Stimulated activated CD4-positive, alpha-beta T cell treated with anti-CD3 and anti-CD28 coated beads, Interleukin-1b, Interleukin-23, amount 100 ng/mL, for 24 hours (primary cell): ENCODE results near the gene OTUB2.
A peak's percentile ranks its signal among the peaks of the same experiment; 100 is the strongest.

Experiments
- DNase-seq, 4 experiments: peaks; one replicate each; pipeline ENCODE4 v3.0.0-alpha.2; 2020; ENCODE audit warnings: low read depth in 4 of 4, low spot score in 1 of 4

OTUB2 gene

GRCh38 chr14:94026173-94026888 lies at the start of gene OTUB2:
OTUB2 (plus strand) TSS chr14:94026340; CDS start chr14:94026538, 198 bp downstream.
- peak; percentile 86 to 94 (median 90) for DNase-seq

- no peak for DNase-seq
Observed at GRCh38 chr14:93976477-93977057, 49.6 kb upstream of the OTUB2 start, which contains the start of gene ASB2. ASB2 (minus strand) TSS chr14:93976570; CDS start chr14:93964539, 12,031 bp downstream.

GRCh38 chr14:93977171-93977570 lies 49.0 kb upstream of the OTUB2 start:
- no peak for DNase-seq

GRCh38 chr14:93977790-93978581 lies 48.2 kb upstream of the OTUB2 start:
- DNase-seq = peak in 3 of 4 experiments; percentile 51 to 68 (median 61)

GRCh38 chr14:93978735-93979134 lies 47.4 kb upstream of the OTUB2 start:
- DNase-seq = no peak

GRCh38 chr14:93980456-93981201 lies 45.5 kb upstream of the OTUB2 start:
- no peak for DNase-seq

GRCh38 chr14:93981316-93982229 lies 44.6 kb upstream of the OTUB2 start:
- no peak for DNase-seq

GRCh38 chr14:93982230-93983007 lies 43.7 kb upstream of the OTUB2 start:
- DNase-seq = no peak

- DNase-seq = no peak
Observed at GRCh38 chr14:93984070-93984469, 42.1 kb upstream of the OTUB2 start.

- no peak for DNase-seq
Observed at GRCh38 chr14:93984987-93985410, 41.1 kb upstream of the OTUB2 start.

- DNase-seq = no peak
Observed at GRCh38 chr14:93986955-93987354, 39.2 kb upstream of the OTUB2 start.

GRCh38 chr14:93987376-93987775 lies 38.8 kb upstream of the OTUB2 start:
- DNase-seq = no peak

GRCh38 chr14:93987815-93988476 lies 38.2 kb upstream of the OTUB2 start:
- DNase-seq = no peak

GRCh38 chr14:93989939-93990338 lies 36.2 kb upstream of the OTUB2 start:
- DNase-seq = no peak

- no peak for DNase-seq
Observed at GRCh38 chr14:93991212-93991611, 34.9 kb upstream of the OTUB2 start.

GRCh38 chr14:93991649-93992048 lies 34.5 kb upstream of the OTUB2 start:
- DNase-seq = no peak

- no peak for DNase-seq
Observed at GRCh38 chr14:93993382-93993781, 32.8 kb upstream of the OTUB2 start.

- DNase-seq = peak in 1 of 4 experiments; percentile 63
Observed at GRCh38 chr14:93994919-93995682, 31.0 kb upstream of the OTUB2 start.
